Stimulated activated CD8-positive, alpha-beta memory T cell treated with anti-CD3 and anti-CD28 coated beads, Interleukin-12 subunit alpha, Interleukin-12 subunit beta, amount 100 ng/mL, for 24 hours (primary cell): Measurements from ENCODE around the gene PPP1R13B.
A peak's percentile ranks its signal among the peaks of the same experiment; 100 is the strongest.

ENCODE experiments used
- DNase-seq: peaks from one replicate; pipeline ENCODE4 v3.0.0-alpha.2; 2020; ENCODE audit errors: extremely low read depth

Gene PPP1R13B

GRCh38 chr14:103729496-103730448 lies 117.6 kb downstream of the PPP1R13B start:
- no peak for DNase-seq

- no peak for DNase-seq
Observed at GRCh38 chr14:103728721-103729120, 118.7 kb downstream of the PPP1R13B start.

DNA sequence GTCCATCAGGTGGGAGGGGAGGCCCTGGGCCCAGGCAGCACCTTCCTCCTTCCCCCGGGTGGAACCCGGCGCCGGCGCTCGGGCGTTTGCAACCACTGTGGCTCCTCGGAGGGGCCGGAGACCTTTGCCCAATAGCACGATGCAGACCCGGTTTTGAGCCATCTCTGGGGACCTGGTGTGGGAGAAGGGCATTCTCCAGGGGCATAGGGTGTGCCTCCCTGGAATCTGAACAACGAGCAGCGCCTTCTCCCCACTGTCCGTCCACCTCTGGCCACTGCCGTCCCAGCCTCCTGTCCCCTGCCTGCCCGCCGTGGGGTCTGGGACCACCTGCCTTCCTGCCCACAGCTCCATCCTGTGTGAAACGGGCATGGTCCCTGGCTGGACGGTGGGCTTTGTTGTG lies 119.2 kb downstream of the PPP1R13B start:
- no peak for DNase-seq

GRCh38 chr14:103727313-103727980 lies 119.9 kb downstream of the PPP1R13B start:
- DNase-seq: no peak

DNA sequence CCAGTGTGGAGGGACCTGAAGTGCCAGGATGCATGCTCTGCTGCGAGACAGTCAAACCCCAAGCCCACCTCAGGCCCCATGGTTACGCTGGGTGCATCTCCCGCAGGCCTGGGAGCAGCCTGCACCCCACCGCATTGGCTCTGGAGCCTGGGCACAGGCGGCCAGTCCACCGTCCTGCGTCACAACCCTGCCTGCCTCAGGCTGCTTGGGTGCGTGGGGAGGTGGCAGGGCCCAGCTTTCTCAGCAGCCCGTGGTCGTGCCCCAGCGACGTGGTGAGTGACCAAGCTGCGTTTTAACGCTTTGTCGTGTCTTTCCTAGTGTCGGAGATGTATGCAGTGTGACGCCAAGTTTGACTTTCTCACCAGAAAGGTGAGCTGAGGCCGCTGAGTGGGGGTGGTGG lies 120.9 kb downstream of the PPP1R13B start:
- no peak for DNase-seq

- DNase-seq: no peak
Observed at GRCh38 chr14:103725739-103726395, 121.5 kb downstream of the PPP1R13B start.

- DNase-seq: no peak
Observed at GRCh38 chr14:103725001-103725682, 122.2 kb downstream of the PPP1R13B start.

DNA sequence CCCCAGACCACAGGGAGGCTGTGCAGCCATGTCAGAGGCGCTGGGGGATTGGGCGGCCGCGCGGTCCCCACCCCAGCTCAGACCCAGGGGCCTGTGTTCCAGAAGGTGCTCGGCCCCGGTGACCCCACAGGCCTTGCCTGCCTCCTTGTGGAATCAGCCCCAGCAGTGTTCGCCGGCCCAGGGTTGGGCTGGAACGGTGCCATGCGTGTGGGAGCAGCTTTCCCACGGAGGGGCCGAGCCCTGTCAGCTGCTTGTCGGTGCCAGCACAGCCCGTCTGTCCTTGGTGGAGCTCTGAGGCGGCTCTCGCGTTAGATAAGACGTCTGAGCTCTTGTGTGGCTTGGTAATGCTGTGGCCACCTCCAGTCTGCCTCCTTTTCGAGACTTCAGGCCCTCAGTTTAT lies 123.3 kb downstream of the PPP1R13B start:
- DNase-seq: no peak

DNA sequence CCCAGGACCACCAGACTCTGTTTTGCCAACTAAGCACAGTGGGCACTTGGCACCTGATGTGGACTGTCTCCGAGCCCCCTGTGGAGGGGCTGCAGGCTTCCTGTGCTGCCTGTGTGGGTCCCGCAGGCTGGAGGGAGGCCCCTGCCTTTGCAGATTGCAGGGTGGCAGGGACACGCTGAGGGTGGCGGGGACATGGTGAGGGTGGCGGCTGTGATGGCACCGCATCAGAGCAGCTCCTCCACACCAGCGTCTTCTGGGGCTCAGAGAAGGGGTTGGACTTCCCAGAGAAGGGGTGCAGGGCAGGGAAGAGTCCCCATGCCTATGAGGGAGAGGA lies 123.7 kb downstream of the PPP1R13B start:
- DNase-seq: no peak

DNA sequence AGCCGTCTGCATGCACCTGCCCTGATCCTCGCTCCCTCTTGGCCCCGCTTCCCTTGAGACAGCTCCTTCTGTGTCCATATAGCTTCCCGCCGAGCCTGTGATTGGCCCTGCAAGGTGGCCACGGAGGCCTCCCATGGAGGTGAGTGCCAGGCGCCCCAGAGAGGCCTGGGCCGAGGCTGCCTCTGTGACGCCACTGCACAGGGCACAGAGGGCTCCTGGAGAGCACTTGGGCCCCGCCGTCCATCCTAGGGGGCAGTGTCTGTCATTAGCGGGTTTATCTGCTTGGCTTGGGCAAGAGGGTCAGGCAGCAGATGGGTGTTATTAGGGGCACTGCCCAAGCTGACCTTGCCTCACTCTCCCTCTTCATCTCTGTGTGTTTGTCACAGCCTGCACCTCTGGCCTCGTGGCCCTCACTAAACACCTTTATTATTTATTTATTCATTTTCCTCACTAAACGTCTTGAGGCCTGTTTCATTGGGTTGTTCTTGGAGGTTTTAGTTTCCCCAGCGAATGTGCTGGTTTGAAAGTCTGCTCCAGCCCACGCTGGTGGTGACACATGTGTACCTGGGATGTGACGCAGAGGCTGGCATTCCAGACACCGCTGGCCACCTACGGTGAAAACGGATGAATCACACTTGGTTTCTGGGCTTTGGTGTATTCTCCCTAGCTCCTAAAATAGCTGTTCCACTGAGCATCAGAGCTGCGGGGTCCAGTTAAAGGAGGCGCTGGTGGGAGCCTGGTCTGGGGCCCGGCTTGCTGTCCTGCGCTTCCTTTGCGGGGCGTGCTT lies 125.8 kb downstream of the PPP1R13B start:
- no peak for DNase-seq

DNA sequence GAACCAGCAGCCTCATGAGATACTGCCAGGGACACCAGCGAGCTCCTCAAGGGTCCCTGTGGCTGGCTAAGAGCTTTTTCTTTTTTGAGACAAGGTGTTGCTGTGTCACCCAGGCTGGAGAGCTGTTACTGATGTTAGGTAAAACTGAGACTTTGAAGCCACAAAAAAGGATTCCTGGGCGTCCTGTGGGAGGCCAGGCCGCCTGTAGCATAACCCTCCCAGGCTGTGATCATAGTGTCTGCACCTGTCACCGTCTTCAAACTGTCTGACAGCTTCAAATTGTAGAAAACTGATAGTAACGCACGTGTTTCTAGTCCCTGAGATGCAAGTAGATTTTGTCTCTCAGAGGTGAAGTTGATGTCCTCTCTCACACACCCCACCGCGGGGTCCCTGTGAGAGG lies 127.6 kb downstream of the PPP1R13B start:
- no peak for DNase-seq

DNA sequence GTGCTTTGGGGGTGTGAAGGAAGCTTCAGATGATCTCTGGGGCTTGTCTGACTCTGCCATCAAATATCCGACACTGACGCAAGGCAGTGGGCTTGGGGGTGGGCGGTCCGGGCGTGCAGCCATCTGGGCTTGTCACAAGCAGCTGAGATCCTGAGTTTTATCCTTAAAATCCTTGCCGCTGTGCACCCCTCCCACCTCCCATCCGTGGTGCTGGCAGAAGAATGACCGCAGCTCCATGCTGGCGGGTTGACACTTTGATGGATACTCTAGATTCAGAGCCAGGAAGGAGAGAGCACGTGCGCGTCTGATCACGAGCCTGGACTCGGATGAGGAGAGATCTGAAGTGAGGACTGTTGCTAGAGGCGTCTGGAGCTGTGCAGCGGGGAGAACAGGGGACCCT lies 128.8 kb downstream of the PPP1R13B start:
- DNase-seq: no peak

- DNase-seq: no peak
Observed at GRCh38 chr14:103716899-103717411, 130.4 kb downstream of the PPP1R13B start.

- no peak for DNase-seq
Observed at GRCh38 chr14:103716091-103716801, 131.1 kb downstream of the PPP1R13B start.

DNA sequence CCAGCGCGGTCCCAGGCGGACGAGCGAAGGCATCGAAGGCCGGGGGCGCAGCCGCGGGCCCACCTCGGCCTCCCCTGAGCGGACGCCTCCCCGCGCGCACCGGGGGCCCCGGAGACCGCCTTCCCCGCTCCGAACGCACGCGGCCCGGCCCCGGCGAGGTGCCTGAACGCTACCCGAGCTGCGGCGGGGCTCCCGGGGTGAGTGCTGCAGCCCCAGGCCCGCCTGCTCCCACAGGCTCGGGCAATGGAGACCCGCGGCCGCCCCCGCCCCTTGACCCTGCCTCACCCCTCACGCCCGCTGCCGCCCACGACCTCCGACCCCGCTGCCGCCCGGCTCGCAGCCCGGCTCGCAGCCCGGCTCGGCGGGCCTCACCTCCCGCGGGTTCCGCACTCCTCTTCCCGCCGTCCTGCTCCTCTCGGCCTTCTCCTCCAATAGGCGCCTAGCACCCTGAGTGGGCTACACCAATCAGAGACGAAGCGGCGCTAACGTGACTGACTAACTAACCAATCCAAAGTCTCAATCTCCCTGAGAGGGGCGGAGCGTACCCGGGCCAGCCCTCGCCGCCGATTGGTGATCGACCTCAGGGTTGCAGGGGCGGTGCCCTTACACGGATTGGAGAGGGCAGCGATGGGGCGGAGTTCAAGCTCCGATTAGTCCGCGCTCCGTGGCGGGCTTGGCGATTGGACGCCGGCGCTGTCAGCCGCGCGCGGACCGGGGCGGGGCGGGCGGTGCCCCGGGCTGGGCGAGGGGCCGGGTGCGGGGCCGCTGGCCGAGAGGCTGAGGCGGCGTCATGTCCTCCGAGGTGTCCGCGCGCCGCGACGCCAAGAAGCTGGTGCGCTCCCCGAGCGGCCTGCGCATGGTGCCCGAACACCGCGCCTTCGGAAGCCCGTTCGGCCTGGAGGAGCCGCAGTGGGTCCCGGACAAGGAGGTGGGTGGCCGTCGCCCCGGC lies 132.0 kb downstream of the PPP1R13B start, which contains the start of the genes XRCC3 and ZFYVE21:
Gene XRCC3 (minus strand): TSS at position 400 of the 949 bp plus-strand sequence. CDS start 4,364 bp downstream, outside the sequence.
Gene ZFYVE21 (plus strand): TSS at position 759 of the 949 bp plus-strand sequence. CDS start 32 bp downstream, at position 791.
- peak; percentile 97 for DNase-seq

- no peak for DNase-seq
Observed at GRCh38 chr14:103714063-103714724, 133.2 kb downstream of the PPP1R13B start.

DNA sequence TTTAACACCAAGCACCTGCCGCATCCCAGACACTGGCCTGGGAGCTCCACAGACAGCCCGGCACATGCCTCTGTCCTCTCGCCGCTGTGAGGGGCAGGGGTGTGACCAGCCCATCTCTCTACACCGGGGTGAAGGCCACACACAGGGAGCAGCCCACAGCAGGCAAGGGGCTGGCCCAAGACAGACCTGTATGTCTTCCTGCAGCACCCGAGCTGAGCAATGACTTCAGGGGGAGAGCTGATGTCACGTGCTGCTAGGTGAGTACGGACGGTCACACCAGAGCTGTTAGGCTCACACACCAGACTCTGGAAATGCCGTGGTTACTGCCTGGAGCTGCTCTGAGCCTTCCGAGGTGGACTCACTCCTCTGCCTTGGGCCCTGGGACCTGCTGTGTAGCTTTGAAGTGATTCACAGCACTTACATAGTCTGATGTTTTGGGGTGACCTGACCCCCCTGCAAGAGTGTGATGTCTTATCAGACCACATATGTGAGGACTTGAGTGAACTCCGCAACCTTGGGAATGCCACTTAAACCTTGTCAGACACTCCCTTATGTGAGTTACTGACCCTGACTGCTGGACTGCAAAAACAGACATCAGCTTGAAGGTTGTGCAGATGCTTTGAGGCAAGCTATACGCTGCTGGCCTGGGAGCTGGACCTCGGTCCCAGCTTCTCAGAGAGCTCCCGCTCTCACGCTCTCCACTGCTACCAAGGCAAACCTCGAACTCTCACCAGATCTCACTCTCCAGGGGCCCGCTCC lies 133.9 kb downstream of the PPP1R13B start:
- no peak for DNase-seq
